GM18520 (cell line): Measurements from ENCODE around the gene LRRC31.

Source experiments
- ATAC-seq: cut with Tn5 transposase; IDR thresholded peaks from one replicate; pipeline ENCODE4 v1.9.1; 2021; ENCODE audit not compliant: unreplicated experiment

LRRC31 gene

DNA sequence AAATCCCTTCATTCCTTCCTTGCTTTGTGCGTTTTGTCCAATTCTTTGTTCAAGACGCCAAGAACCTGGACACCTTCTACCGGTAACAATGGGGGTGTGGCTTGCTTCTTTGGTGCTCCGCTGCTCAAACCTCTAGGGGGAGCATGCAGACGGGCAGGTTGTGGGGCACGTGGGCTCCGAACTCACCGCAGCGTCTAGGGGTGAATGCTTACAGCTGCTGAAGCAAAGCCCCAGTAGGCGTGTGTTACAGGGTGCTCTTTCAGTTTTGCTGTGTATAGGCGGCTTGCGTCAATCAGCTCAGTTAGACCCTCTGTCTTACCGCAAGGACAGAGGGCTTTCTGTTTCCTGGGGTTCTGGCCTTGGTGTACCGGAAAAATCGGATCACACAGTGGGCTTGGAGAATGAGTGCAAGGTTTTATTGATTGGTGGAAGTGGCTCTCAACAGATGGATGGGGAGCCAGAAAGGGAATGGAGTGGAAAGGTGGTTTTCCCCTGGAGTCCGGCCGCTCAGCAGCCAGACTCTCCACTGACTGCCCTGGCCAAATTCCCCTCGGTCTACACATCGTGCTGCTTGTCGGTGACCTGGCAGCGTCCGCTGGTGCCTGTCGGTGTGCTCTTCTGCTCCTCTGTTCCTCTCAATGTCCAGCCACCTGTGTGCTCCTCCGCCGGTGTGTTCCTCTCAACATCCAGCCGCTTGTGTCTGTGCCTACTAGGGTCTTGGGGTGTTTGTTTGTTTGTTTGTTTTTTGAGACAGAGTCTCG is 55.8 kb downstream of the LRRC31 start:
- peak; percentile 76 for ATAC-seq

DNA sequence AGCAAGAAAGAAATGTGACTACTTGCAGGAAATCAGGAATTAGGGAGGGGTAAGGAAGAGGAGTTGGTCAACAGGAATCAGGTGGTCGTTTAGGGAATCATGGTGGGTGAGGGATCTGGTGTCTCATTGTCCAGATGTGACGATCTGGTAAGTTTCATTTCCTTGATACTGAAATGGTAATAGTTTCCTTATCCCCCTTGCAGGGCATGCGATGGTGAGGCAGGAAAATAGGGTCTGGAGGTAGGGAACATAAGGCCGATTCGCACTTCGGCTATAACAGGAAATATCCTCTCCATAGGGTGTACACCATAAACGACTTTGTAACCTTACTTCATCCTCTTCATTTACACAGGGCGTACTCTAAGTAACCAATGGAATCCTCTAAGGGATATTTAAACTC is 56.5 kb downstream of the LRRC31 start:
- no peak for ATAC-seq

DNA sequence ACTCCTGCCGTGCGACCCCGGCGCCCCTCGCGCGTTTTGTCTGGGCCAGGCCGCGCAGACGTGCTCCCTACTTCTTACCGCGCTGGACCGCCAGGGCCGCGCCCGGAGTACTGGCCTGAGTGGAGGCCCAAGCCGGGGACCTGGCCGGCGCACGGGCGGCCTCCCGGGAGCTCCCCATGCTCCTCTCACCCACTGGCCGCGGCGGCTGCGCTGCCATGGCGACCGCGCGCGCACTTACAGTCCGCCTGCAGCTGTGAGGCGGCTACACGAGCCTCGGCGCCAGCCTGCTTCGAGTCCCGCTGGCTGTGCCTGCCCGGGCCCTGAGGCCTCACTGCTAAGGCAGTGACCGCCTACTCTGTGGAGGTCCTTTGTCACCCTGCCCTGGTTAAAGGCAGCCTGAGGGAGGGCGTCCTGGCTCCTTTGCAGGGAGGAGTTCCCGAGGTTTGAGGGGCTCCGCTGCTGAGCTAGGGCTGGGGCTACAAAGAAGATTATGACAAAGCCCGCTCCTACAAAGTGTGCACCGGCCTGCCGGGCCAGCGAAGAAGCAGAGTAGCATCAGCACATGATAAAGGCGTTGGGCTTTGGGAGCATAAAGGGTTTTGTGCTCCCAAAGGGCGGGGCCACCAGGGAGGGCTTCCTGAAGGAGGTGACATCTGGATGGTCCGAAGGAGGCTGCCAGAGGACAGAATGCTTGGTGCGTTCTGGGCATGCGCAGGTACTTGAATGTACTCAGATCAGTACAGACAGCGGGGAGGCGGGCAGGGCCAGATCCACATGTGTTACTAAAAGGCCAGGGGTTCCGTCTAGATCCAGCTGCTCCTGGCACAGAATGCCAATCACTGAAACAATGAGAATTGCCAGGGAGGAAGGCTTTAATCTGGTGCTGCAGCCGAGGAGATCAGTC is 57.2 kb downstream of the LRRC31 start, which contains the start of the genes LRRC34 and LRRIQ4:
TSS of gene LRRC34 (minus strand) at position 573 of the 904 bp plus-strand sequence. CDS start at position 217, 356 bp downstream.
TSS of gene LRRIQ4 (plus strand) at position 539 of the 904 bp plus-strand sequence. CDS start 9,052 bp downstream, outside the sequence.
- peak; percentile 54 for ATAC-seq

DNA sequence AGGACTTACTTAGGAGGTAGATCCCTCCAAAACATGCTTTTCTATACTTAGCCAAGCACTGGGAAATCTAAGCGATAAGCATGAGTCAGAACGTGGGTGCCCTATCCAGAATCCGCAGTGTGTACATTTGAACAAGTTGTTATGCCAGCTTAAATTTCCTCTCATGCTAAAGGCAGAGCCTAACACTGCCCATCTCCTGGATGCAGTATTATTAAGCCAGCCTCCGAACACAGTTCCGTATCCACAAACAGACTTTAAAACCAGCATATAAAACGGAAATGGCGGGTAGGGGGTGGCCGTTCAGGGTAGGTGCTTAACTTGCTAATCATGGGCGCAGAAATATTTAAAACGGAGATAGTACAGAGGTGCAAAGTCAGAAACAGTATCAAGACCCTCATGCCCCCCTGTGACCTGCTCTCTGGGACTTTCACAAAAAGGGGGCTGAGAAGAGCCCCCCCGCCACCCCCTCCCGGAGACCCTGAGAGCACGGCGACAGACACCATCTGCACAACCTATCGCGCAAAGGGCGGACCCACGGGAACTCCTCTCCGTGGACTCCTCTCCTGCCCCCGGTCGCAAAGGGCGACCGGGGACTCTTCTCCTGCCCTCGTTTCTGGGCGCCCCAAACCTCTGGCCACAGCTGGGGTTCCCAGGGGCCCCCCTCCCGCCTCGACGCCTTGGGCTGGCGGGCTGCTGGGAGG is 58.0 kb downstream of the LRRC31 start:
- ATAC-seq: no peak

DNA sequence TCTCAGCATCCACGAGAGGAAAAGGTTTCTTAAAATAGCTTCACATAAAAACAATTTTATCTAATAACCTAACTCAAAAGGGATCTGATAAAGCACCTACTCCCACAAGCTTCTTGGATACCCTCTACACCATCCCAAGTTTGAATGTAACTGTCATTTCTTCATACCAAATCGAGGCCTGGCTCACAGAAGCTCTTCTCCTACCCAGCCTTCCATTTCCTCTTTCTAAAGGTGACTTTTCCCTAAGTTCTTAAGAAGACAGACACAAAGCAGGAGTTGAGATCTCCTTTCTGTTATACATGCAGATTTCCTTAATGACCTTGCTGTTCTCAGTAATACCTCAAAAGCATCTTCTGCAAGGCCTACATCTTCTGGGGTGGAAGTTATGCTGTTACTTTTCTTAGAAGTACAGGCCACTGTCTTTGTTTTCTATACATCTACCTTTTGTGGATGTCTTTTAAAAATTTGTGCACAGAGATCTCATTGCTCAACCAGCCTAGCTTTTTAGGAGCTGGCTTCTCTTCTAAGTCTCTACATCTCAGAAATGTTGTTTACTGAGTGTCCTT is 60.4 kb downstream of the LRRC31 start:
- no peak for ATAC-seq

DNA sequence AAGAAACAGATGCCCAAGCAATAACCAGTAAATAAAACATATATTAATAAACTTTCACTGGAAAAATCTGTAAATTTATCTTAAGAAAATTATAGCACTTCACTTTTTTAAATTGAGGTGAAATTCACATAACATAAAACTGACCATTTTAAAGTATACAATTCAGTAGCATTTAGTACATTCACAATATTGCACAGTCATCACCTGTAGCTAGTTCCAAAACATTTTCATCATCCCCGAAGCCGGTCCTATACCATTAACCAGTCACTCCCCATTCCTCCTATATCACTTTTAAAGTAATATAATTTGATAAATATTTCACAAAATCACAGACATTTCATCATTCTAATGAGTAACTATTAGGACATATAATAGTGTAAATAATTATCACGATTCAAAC is 65.1 kb downstream of the LRRC31 start:
- no peak for ATAC-seq

DNA sequence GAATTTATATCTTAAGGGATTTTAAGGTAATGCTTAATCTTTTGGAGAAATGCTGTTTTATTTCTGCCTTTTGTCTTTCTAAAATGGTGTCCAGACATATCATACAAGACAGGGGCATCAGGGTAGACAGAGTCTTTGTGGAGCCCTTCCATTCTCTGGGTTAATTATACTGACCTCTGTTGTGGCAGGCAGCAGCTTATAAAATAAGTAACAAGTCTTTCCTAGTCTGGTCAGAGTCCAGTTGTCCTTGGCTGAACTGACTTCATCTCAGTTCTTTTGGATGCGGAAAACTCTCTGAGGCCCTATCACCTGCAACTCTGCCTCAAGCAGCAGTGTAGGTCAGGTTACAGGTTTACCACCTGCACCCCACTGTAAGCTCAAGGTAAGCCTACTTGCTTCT is 77.4 kb downstream of the LRRC31 start:
- no peak for ATAC-seq

DNA sequence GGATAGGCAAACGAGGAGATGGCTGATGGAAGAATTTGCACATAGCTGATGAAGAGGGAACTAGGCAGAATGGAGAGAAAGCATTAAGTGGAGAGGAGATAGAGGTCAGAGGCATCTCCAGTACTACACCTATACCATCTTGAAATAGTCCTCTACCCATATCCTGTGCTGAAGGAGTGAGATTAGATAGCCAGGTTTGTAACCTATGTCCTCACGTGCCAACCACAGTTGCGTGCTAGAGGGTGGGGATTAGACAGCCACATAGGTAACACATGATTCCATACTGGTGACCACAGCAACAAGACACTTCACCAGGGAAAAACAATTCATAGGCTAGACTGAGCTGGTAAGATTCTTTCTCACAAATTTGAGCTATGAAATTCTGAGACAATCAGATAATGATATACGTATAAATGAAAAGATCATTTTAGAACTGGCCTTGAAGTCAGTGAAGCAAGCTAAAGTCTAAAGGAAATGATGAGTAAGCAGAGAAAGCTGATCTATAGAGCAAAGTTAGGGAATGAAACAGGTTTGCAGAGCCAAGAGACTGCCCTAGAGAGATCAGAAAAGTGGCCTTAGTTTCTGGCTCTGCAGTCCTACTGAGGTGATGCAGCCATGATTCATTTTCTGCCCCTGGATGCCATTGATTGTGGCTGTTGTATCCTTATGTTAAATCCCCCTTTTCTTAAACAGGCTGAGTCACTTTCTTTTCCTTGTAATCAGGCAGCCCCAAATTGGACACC is 78.9 kb downstream of the LRRC31 start:
- no peak for ATAC-seq

DNA sequence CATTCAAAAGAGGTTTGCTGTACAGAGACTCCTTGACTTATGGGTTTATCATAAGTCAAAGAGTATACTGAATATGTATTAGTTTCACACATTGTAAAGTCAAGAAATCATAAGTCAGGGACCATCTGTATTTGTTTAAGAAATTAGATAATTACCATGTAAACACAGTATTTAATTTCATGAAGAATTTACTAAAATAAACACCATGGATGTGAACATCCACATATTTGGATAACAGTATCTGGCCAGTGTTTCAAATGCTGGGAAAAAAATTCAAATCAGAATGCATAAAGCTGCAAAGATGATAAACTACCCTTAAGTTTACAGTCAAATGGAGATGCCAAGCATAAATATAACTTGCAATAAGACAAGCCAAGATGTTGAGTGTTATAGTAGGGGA is 79.5 kb downstream of the LRRC31 start:
- ATAC-seq: no peak
